ENCODE data around the gene MAGI2.
"Not testable (repeated sequence)": the region's sequence is repeated elsewhere in the genome, so short reads cannot be mapped to it uniquely, and the experiment has no call there.

The MAGI2 gene

DNA sequence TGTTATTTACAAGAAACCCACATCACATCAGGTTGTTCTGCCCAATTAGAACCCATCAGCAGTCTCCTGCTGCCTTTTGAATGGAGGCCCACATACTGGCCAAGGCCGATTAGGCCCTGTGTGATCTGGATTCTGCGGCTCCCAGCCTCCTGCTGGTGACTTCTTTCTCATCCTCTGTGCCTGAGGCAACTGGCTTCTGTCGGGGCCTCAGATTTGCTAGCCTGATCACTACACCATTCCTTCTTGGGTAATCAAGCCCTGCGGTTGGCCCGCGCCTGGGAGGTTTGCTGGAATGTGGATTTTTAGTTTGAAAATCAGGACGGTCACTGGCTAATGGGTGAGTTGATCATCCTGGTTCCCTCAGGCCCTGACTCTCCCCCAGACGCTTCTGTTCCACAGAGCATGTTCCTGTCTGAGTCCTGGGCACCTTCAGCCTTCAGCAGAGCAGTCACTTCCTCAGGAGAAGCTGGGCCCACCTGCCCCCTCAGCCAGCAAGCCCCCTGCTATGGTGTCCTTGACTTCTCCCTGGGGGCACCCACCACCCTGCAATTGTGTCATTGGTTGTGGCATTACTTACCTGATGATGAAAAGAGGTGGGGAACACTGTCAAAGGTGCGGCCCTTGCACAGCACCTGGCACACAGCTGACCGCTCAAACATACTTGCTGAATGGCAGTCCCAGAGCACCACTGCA is 1447.3 kb downstream of the MAGI2 start:
- H3K4me3 ChIP-seq (ENCODE audit: severe bottlenecking): no peak overlapping the region
- H3K9me3 ChIP-seq (ENCODE audit: severe bottlenecking): no peaks in the 10 kb centered on the region
- H3K27me3 ChIP-seq (ENCODE audit: insufficient read depth, poor library complexity, severe bottlenecking): no peaks in the 10 kb centered on the region
- no peaks in the 10 kb centered on the region for H3K36me3 ChIP-seq (ENCODE audit: low read depth)
- DNase-seq (ENCODE audit: low spot score): no peak
- no peak overlapping the region for H3K27ac ChIP-seq (ENCODE audit: poor library complexity, severe bottlenecking)
- ATAC-seq (ENCODE audit: low read depth): no peak
- TF ChIP-seq CTCF (IDR thresholded peaks at IDR 0.05; ENCODE audit: poor library complexity, severe bottlenecking): no peak
- no peaks in the 10 kb centered on the region for H3K4me1 ChIP-seq (ENCODE audit: insufficient read depth, poor library complexity, severe bottlenecking)

DNA sequence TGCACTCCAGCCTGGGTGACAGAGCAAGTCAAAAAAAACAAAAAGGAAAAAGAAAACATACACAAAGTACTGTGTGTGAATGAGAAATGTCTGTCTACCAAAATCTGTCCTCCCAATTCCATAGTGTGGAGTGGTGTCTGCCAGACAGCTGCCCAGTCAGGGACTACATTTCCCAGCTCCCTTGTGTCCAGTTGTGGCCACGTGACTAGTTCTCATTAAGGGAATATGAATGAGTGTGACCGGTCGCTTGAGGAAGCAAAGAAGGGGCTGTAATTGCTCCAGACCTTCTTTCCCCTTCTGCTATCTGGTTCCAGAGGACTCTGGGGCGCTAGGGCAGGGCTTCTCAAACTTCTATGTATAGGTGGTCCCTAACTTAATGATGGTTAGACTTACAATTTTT is 1450.8 kb downstream of the MAGI2 start:
- TF ChIP-seq CTCF (IDR thresholded peaks at IDR 0.05; ENCODE audit: poor library complexity, severe bottlenecking): no peak
- DNase-seq (ENCODE audit: low spot score): no peak
- H3K36me3 ChIP-seq (ENCODE audit: low read depth): no peaks in the 10 kb centered on the region

GRCh38 chr7:78002021-78002420 is 1451.4 kb downstream of the MAGI2 start:
- TF ChIP-seq CTCF (IDR thresholded peaks at IDR 0.05; ENCODE audit: poor library complexity, severe bottlenecking): no peak
- no peak overlapping the region for H3K4me3 ChIP-seq (ENCODE audit: severe bottlenecking)
- no peaks in the 10 kb centered on the region for H3K9me3 ChIP-seq (ENCODE audit: severe bottlenecking)
- ATAC-seq (ENCODE audit: low read depth) (no peak), DNase-seq (ENCODE audit: low spot score) (no peak)
- H3K4me1 ChIP-seq (ENCODE audit: insufficient read depth, poor library complexity, severe bottlenecking): no peaks in the 10 kb centered on the region
- no peaks in the 10 kb centered on the region for H3K36me3 ChIP-seq (ENCODE audit: low read depth)
- no peaks in the 10 kb centered on the region for H3K27me3 ChIP-seq (ENCODE audit: insufficient read depth, poor library complexity, severe bottlenecking)
- H3K27ac ChIP-seq (ENCODE audit: poor library complexity, severe bottlenecking): no peak overlapping the region

More for the DNA sequence above, 1450.8 kb downstream of the MAGI2 start:
- Histone ChIP-seq H3K27ac (ENCODE audit: poor library complexity, severe bottlenecking) (no peak overlapping the region), H3K9me3 (ENCODE audit: severe bottlenecking) (no peaks in the 10 kb centered on the region), H3K27me3 (ENCODE audit: insufficient read depth, poor library complexity, severe bottlenecking) (no peaks in the 10 kb centered on the region), H3K4me1 (ENCODE audit: insufficient read depth, poor library complexity, severe bottlenecking) (no peaks in the 10 kb centered on the region), H3K4me3 (ENCODE audit: severe bottlenecking) (no peak overlapping the region)
- ATAC-seq (ENCODE audit: low read depth): no peak

- H3K4me3 ChIP-seq (ENCODE audit: severe bottlenecking); ATAC-seq (ENCODE audit: low read depth); H3K27ac ChIP-seq (ENCODE audit: poor library complexity, severe bottlenecking); DNase-seq (ENCODE audit: low spot score); H3K36me3 ChIP-seq (ENCODE audit: low read depth); H3K9me3 ChIP-seq (ENCODE audit: severe bottlenecking); H3K4me1 ChIP-seq (ENCODE audit: insufficient read depth, poor library complexity, severe bottlenecking); H3K27me3 ChIP-seq (ENCODE audit: insufficient read depth, poor library complexity, severe bottlenecking): not testable (repeated sequence)
These were observed 1454.3 kb downstream of the MAGI2 start for GRCh38 chr7:77999168-77999567.

- no peak for ATAC-seq (ENCODE audit: low read depth)
- DNase-seq (ENCODE audit: low spot score): no peak
- TF ChIP-seq CTCF (IDR thresholded peaks at IDR 0.05; ENCODE audit: poor library complexity, severe bottlenecking): no peak
These were observed 1457.8 kb downstream of the MAGI2 start for GRCh38 chr7:77995717-77996116.

More at GRCh38 chr7:77995717-77996116, 1457.8 kb downstream of the MAGI2 start:
- no peaks in the 10 kb centered on the region for H3K9me3 ChIP-seq (ENCODE audit: severe bottlenecking)
- H3K27me3 ChIP-seq (ENCODE audit: insufficient read depth, poor library complexity, severe bottlenecking): peaks cover 3% of the 10 kb centered on the region
- no peaks in the 10 kb centered on the region for H3K36me3 ChIP-seq (ENCODE audit: low read depth)
- no peak overlapping the region for H3K27ac ChIP-seq (ENCODE audit: poor library complexity, severe bottlenecking)
- no peaks in the 10 kb centered on the region for H3K4me1 ChIP-seq (ENCODE audit: insufficient read depth, poor library complexity, severe bottlenecking)
- H3K4me3 ChIP-seq (ENCODE audit: severe bottlenecking): no peak overlapping the region
